HCT116 (cell line): Measurements from ENCODE around the gene GPR84. TPM values are rescaled to one million over a fixed set of nuclear protein-coding genes. Genes with fewer than 3 reads are reported as not detected.

Experiments used
- ATAC-seq: fragments of 200-7000 bp; cut with Tn5 transposase; 2 replicates; pipeline ENCODE4 v1.9.1; 2020; ENCODE audit warnings: mild to moderate bottlenecking, moderate library complexity
- BruUV-seq: library from RNA; stranded (reverse); fragments of 400-500 nt; replicated peaks from 2 replicates; lab custom pipeline; 2021; lab: Mats Ljungman, UMichigan
- CTCF ChIA-PET: fragments of 300-600 bp; sonication (Branson Sonifier 250); formaldehyde crosslinking; loops from one replicate; lab custom pipeline; 2021; ENCODE audit warnings: antibody characterized with exemption; lab: Charles Lee
- POLR2A ChIA-PET: fragments of 300-600, 350-600 bp; sonication (Branson Sonifier 250); formaldehyde crosslinking; loops from one replicate; lab custom pipeline; 2021; ENCODE audit warnings: antibody characterized with exemption; lab: Charles Lee
- RAD21 ChIA-PET, 2 experiments: fragments of 300-600 bp; sonication (Branson Sonifier 250); formaldehyde crosslinking; loops; one replicate each; lab custom pipeline; 2023; ENCODE audit warnings: low total read pairs in 2 of 2; ENCODE audit not compliant: uncharacterized antibody in 2 of 2, unreplicated experiment in 2 of 2, low non-redundant PET in 1 of 2; lab: Charles Lee
- DNase-seq: peaks from one replicate; pipeline ENCODE4 v3.0.0-alpha.2; 2010; ENCODE audit warnings: low read depth, low spot score
- H2AFZ ChIP-seq: fragments of 200-600 bp; shearing (Covaris generic), sonication (generic); 2 replicates; pipeline ENCODE4 v1.6.1; 2017; ENCODE audit warnings: low read depth, mixed run types, mixed read lengths, antibody characterized with exemption, low read length; ENCODE audit not compliant: poor library complexity, severe bottlenecking
- H3K27ac ChIP-seq: 2 replicates; pipeline ENCODE4 v1.5.1; 2012; ENCODE audit warnings: low read depth, low read length
- H3K27me3 ChIP-seq: fragments of 200-600 bp; sonication (generic); 2 replicates; pipeline ENCODE4 v1.6.1; 2016; ENCODE audit warnings: mixed run types, low read length, mixed read lengths; ENCODE audit not compliant: insufficient read depth
- H3K36me3 ChIP-seq, 2 experiments: fragments of 200-500 bp in 1 of 2; fragments of 200-600 bp in 1 of 2; sonication (Bioruptor generic) in 1 of 2; sonication (generic) in 1 of 2; 2 replicates each; pipeline versions ENCODE4 v1.5.1 to v1.6.1; 2014 to 2016; ENCODE audit warnings: low read length in 2 of 2, inconsistent platforms in 1 of 2, mixed read lengths in 1 of 2, mixed run types in 1 of 2; ENCODE audit not compliant: insufficient read depth in 2 of 2, control insufficient read depth in 1 of 2
- H3K4me1 ChIP-seq, 2 experiments: fragments of 200-600 bp in 1 of 2; sonication (generic) in 1 of 2; 2 replicates each; pipeline versions ENCODE4 v1.5.1 to v1.6.1; 2012 to 2017; ENCODE audit warnings: low read length in 2 of 2, inconsistent platforms in 1 of 2, mild to moderate bottlenecking in 1 of 2, mixed read lengths in 1 of 2, mixed run types in 1 of 2, moderate library complexity in 1 of 2; ENCODE audit not compliant: insufficient read depth in 2 of 2, control insufficient read depth in 1 of 2
- H3K4me2 ChIP-seq: fragments of 200-600 bp; sonication (generic); 2 replicates; pipeline ENCODE4 v1.6.1; 2017; ENCODE audit warnings: mixed run types, low read length, mixed read lengths
- H3K4me3 ChIP-seq, 2 experiments: fragments of 200-600 bp in 1 of 2; sonication (generic) in 1 of 2; replicated peaks in 1 of 2; 2 replicates each; pipeline ENCODE4 v1.5.1; 2011 to 2016; ENCODE audit warnings: low read length in 2 of 2, control low read depth in 1 of 2, low read depth in 1 of 2, mild to moderate bottlenecking in 1 of 2, mixed read lengths in 1 of 2, mixed run types in 1 of 2
- H3K79me2 ChIP-seq: fragments of 200-600 bp; sonication (generic); 2 replicates; pipeline ENCODE4 v1.6.1; 2017; ENCODE audit warnings: mild to moderate bottlenecking, mixed run types, low read length, moderate library complexity, mixed read lengths; ENCODE audit not compliant: insufficient read depth
- H3K9ac ChIP-seq: fragments of 200-600 bp; sonication (generic); 2 replicates; pipeline ENCODE4 v1.6.1; 2016; ENCODE audit warnings: low read length, mixed read lengths
- H3K9me2 ChIP-seq: fragments of 200-600 bp; sonication (generic), shearing (Covaris generic); 2 replicates; pipeline ENCODE4 v1.6.1; 2017; ENCODE audit warnings: mixed run types, mild to moderate bottlenecking, moderate library complexity; ENCODE audit not compliant: insufficient read depth
- H3K9me3 ChIP-seq, 2 experiments: fragments of 200-500 bp in 1 of 2; fragments of 200-600 bp in 1 of 2; sonication (Bioruptor generic) in 1 of 2; sonication (generic) in 1 of 2; 2 replicates each; pipeline ENCODE4 v1.6.1; 2014 to 2017; ENCODE audit warnings: low read length in 2 of 2, mixed read lengths in 2 of 2, inconsistent platforms in 1 of 2, low read depth in 1 of 2, mild to moderate bottlenecking in 1 of 2, mixed run types in 1 of 2, moderate library complexity in 1 of 2; ENCODE audit not compliant: control insufficient read depth in 1 of 2, insufficient read depth in 1 of 2
- H4K20me1 ChIP-seq: fragments of 200-600 bp; sonication (generic), shearing (Covaris generic); 2 replicates; pipeline ENCODE4 v1.6.1; 2017; ENCODE audit warnings: mixed run types, mild to moderate bottlenecking, moderate library complexity; ENCODE audit not compliant: insufficient read depth
- ATF3 ChIP-seq: IDR thresholded peaks from 2 replicates; pipeline ENCODE4 v1.6.1; 2012
- CBX3 ChIP-seq: IDR thresholded peaks from 2 replicates; pipeline ENCODE4 v1.6.1; 2012; ENCODE audit warnings: low read depth
- CTCF ChIP-seq, 3 experiments: fragments of 200-600 bp in 1 of 3; sonication (generic) in 1 of 3; IDR thresholded peaks in 2 of 3; conservative IDR thresholded peaks in 1 of 3; 2 replicates each; pipeline ENCODE4 v1.5.1; 2012 to 2017; ENCODE audit warnings: low read depth in 2 of 3, low read length in 2 of 3, antibody characterized with exemption in 1 of 3, borderline replicate concordance in 1 of 3, control low read depth in 1 of 3, mild to moderate bottlenecking in 1 of 3, mixed read lengths in 1 of 3, mixed run types in 1 of 3, moderate library complexity in 1 of 3; ENCODE audit not compliant: insufficient read depth in 1 of 3
- EGR1 ChIP-seq: IDR thresholded peaks from 2 replicates; pipeline ENCODE4 v1.6.1; 2012; ENCODE audit warnings: low read depth
- ELF1 ChIP-seq: IDR thresholded peaks from 2 replicates; pipeline ENCODE4 v1.6.1; 2012; ENCODE audit warnings: low read depth, borderline replicate concordance
- EZH2 ChIP-seq: fragments of 200-600 bp; sonication (generic); IDR thresholded peaks from 2 replicates; pipeline ENCODE4 v1.6.1; 2017; ENCODE audit warnings: antibody characterized with exemption, mixed run types
- EZH2phosphoT487 ChIP-seq: fragments of 200-600 bp; IDR thresholded peaks from 2 replicates; pipeline ENCODE4 v1.6.1; 2018; ENCODE audit warnings: antibody characterized with exemption, borderline replicate concordance
- FOSL1 ChIP-seq: IDR thresholded peaks from 2 replicates; pipeline ENCODE4 v1.6.1; 2012; ENCODE audit warnings: low read depth
- JUND ChIP-seq: IDR thresholded peaks from 2 replicates; pipeline ENCODE4 v1.6.1; 2012
- MAX ChIP-seq: IDR thresholded peaks from 2 replicates; pipeline ENCODE4 v1.6.1; 2012
- POLR2A ChIP-seq: IDR thresholded peaks from 2 replicates; pipeline ENCODE4 v1.7.0; 2011; ENCODE audit warnings: borderline replicate concordance; ENCODE audit not compliant: insufficient read depth, insufficient read length; ENCODE audit errors: extremely low read depth
- POLR2AphosphoS5 ChIP-seq: IDR thresholded peaks from 2 replicates; pipeline ENCODE4 v1.6.1; 2011; ENCODE audit warnings: mild to moderate bottlenecking, low read depth, low read length, moderate library complexity
- RAD21 ChIP-seq: IDR thresholded peaks from 2 replicates; pipeline ENCODE4 v1.6.1; 2012; ENCODE audit warnings: low read depth, mild to moderate bottlenecking
- SIN3A ChIP-seq: IDR thresholded peaks from 2 replicates; pipeline ENCODE4 v1.6.1; 2012; ENCODE audit warnings: low read depth
- SP1 ChIP-seq: IDR thresholded peaks from 2 replicates; pipeline ENCODE4 v1.6.1; 2012; ENCODE audit warnings: low read depth
- YY1 ChIP-seq: IDR thresholded peaks from 2 replicates; pipeline ENCODE4 v1.6.1; 2011; ENCODE audit warnings: low read length, low read depth, moderate library complexity, mild to moderate bottlenecking; ENCODE audit not compliant: insufficient replicate concordance; ENCODE audit errors: extremely low read depth
- ZBTB33 ChIP-seq: IDR thresholded peaks from 2 replicates; pipeline ENCODE4 v1.6.1; 2011; ENCODE audit warnings: mild to moderate bottlenecking, low read length, moderate library complexity; ENCODE audit not compliant: insufficient replicate concordance; ENCODE audit errors: extremely low read depth
- ZFX ChIP-seq: fragments of 450-650 bp; IDR thresholded peaks from 2 replicates; pipeline ENCODE4 v1.6.1; 2017
- ZNF274 ChIP-seq: fragments of 200-500 bp; sonication (Bioruptor generic); IDR thresholded peaks from 2 replicates; pipeline ENCODE4 v1.6.1; 2014; ENCODE audit warnings: mild to moderate bottlenecking, low read depth, low read length, inconsistent platforms
- intact Hi-C: fragments of 100-400 bp; cut with micrococcal nuclease; formaldehyde crosslinking; loops from 2 replicates; pipeline ENCODE4 v1.10.0; 2022
- total RNA-seq: library from RNA; stranded (reverse); gene quantifications from one replicate; pipeline ENCODE4 v1.2.1, GENCODE V29; 2021; ENCODE audit not compliant: unreplicated experiment

The GPR84 gene
- total RNA-seq, 1 experiment from 2014 or later, result not detected

GRCh38 chr12:54329759-54330158 lies 34.5 kb downstream of the GPR84 start (continued):
- TF ChIP-seq ZBTB33 (no peak), ZFX (no peak), RAD21 (no peak), FOSL1 (no peak), SIN3A (no peak), EZH2phosphoT487 (no peak), ZNF274 (no peak), CBX3 (no peak)

DNA sequence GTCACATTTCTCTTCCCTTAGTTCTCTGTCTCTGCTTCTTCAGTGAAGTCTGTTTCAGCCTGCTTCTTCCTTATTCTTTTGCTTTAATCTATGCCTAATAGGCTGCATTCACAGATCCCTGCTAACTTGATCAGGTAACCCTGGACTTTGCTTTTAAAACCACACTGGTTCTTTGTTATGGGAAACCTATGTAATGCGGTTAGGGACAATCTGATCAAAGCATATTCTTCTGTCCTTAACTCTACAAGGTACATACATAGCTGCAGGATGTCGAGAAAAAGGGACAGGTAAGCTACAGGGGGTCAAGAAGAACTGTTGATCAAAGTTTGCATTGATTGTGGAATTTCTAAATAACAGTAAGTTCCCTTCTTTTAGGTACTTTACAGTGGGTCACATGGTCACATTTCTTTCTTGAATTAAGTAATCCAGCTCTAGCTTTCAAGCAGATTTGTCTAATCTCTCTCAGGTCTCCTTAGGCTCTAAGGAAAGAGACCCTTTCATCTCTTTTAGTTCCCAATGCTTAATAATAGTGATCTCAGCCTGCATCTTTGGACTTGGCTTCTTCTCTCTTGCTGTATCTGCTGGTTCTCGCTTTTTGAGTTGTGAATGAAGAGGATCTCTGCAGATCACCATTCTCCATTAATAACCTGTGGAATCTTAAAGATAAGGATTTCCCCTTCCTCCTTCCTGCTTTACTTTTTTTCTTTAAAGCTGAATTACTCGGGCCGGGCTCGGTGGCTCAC lies 35.5 kb downstream of the GPR84 start:
- ChIA-PET CTCF (interaction anchor here (0.7 to 5.5 kb wide), 4 partner anchors 7 to 77 kb away, joined by 3 to 63 read pairs (median 3); no protein-coding TSS in a partner anchor), RAD21 (interaction anchor here in 1 of 2 experiments (0.7 kb wide), 2 partner anchors 16 to 69 kb away, joined by 3 read pairs; no protein-coding TSS in a partner anchor), POLR2A (interaction anchor here (0.9 to 5.9 kb wide), 4 partner anchors 8 to 48 kb away, joined by 4 to 73 read pairs (median 12); partner anchors contain the start of genes CBX5 and HNRNPA1)
- peak overlapping the region; percentile 77 for H3K27ac ChIP-seq
- DNase-seq (no peak), ATAC-seq (no peak)
- H3K4me3 ChIP-seq, result peak overlapping the region; percentile 10 to 58
- intact Hi-C loops, result loop anchor here (5.0 kb wide), 1 partner anchor 34 kb away; the partner anchor contains the start of gene GPR84
- peak overlapping the region; percentile 80 for H3K4me2 ChIP-seq
- no peak overlapping the region for H2AFZ ChIP-seq
- peaks cover 6 to 12% of the 10 kb centered on the region in 2 experiments; a peak in 3 of 4 replicates for H3K36me3 ChIP-seq
- H4K20me1 ChIP-seq, result 0 out of 2 replicates have a peak, but pooled peaks cover 3% of the 10 kb centered on the region
- peaks cover 46 to 64% of the 10 kb centered on the region in 2 experiments for H3K4me1 ChIP-seq
- no TSS peak for BruUV-seq
- peaks cover 83% of the 10 kb centered on the region for H3K79me2 ChIP-seq
- H3K27me3 ChIP-seq, result no peaks in the 10 kb centered on the region
- peak overlapping the region; percentile 68 for H3K9ac ChIP-seq
- TF ChIP-seq POLR2A (no peak), EZH2 (no peak), RAD21 (no peak), FOSL1 (no peak), MAX (peak; percentile 5; the same call in 1 of the 2 replicates), ATF3 (no peak), POLR2AphosphoS5 (0 out of 2 replicates have a peak, but pooled peaks have one; percentile 2), SIN3A (peak; percentile 53; the same call in 1 of the 2 replicates), CBX3 (no peak), ELF1 (no peak), EGR1 (no peak), JUND (no peak), YY1 (no peak), ZFX (no peak), EZH2phosphoT487 (no peak), CTCF (IDR thresholded peaks at IDR 0.05 in 2 of 3, conservative IDR thresholded peaks at IDR 0.05 in 1 of 3; ENCODE audit: borderline replicate concordance in 1 of 3, insufficient read depth in 1 of 3, low read depth in 2 of 3, low read length in 2 of 3) (no peak), SP1 (no peak)
- H3K9me3 ChIP-seq, result no peaks in the 10 kb centered on the region
- H3K9me2 ChIP-seq, result no peaks in the 10 kb centered on the region
